IMR-90 (cell line): ENCODE data around the gene WFDC9. TPM values are rescaled to one million over a fixed set of nuclear protein-coding genes. Genes with fewer than 3 reads are reported as not detected.

Experiments
- ATAC-seq: fragments of 200-7000 bp; cut with Tn5 transposase; 2 replicates; pipeline ENCODE4 v1.9.1; 2020; ENCODE audit warnings: low read depth, mild to moderate bottlenecking, moderate library complexity
- BruUV-seq: library from RNA; stranded (reverse); fragments of 400-500 nt; replicated peaks from 2 replicates; lab custom pipeline; 2021; lab: Mats Ljungman, UMichigan
- CTCF ChIA-PET: fragments of 300-600 bp; formaldehyde crosslinking; extraction: SDS; loops from one replicate; lab custom pipeline; 2021; ENCODE audit warnings: antibody characterized with exemption; lab: Yijun Ruan, JAX
- POLR2A ChIA-PET: fragments of 300-600 bp; sonication (Branson Sonifier 250); formaldehyde crosslinking; loops from one replicate; lab custom pipeline; 2022; ENCODE audit warnings: antibody characterized with exemption; ENCODE audit not compliant: unreplicated experiment; lab: Charles Lee
- DNase-seq: peaks from one replicate; pipeline ENCODE4 v3.0.0; 2013
- H2AFZ ChIP-seq: replicated peaks from 2 replicates; pipeline ENCODE3; 2013; ENCODE audit warnings: low read length, mild to moderate bottlenecking; ENCODE audit not compliant: poor library complexity
- H2AK5ac ChIP-seq: 2 replicates; pipeline ENCODE4 v1.6.1; 2013; ENCODE audit warnings: low read depth, low read length, inconsistent platforms
- H2AK9ac ChIP-seq: replicated peaks from 2 replicates; pipeline ENCODE3; 2013; ENCODE audit warnings: mild to moderate bottlenecking, low read depth, low read length, moderate library complexity; ENCODE audit not compliant: poor library complexity
- H2BK120ac ChIP-seq: 2 replicates; pipeline ENCODE4 v1.6.1; 2013; ENCODE audit warnings: low read depth, low read length, inconsistent platforms
- H2BK15ac ChIP-seq: 3 replicates; pipeline ENCODE4 v1.6.1; 2013; ENCODE audit warnings: low read depth, low read length, inconsistent platforms
- H2BK20ac ChIP-seq: 2 replicates; pipeline ENCODE4 v1.6.1; 2013; ENCODE audit warnings: low read depth, mild to moderate bottlenecking, inconsistent platforms, low read length, moderate library complexity
- H2BK5ac ChIP-seq: 2 replicates; pipeline ENCODE4 v1.6.1; 2013; ENCODE audit warnings: mild to moderate bottlenecking, low read depth, low read length, inconsistent platforms; ENCODE audit not compliant: poor library complexity, severe bottlenecking
- H3K14ac ChIP-seq: replicated peaks from 2 replicates; pipeline ENCODE4 v1.6.1; 2013; ENCODE audit warnings: low read depth, low read length, inconsistent platforms
- H3K18ac ChIP-seq: 2 replicates; pipeline ENCODE4 v1.6.1; 2013; ENCODE audit warnings: low read depth, low read length, control low read depth
- H3K23ac ChIP-seq: 2 replicates; pipeline ENCODE4 v1.6.1; 2013; ENCODE audit warnings: low read depth, low read length, inconsistent platforms
- H3K27ac ChIP-seq: 2 replicates; pipeline ENCODE4 v1.5.1; 2013; ENCODE audit warnings: mild to moderate bottlenecking, control low read depth, low read length; ENCODE audit not compliant: insufficient read depth
- H3K27me3 ChIP-seq: 2 replicates; pipeline ENCODE4 v1.6.1; 2013; ENCODE audit warnings: low read length; ENCODE audit not compliant: control insufficient read depth, insufficient read depth
- H3K36me3 ChIP-seq: 2 replicates; pipeline ENCODE4 v1.6.1; 2013; ENCODE audit warnings: low read length, mixed read lengths; ENCODE audit not compliant: control insufficient read depth, insufficient read depth
- H3K4ac ChIP-seq: 2 replicates; pipeline ENCODE4 v1.6.1; 2013; ENCODE audit warnings: low read depth, low read length, inconsistent platforms
- H3K4me1 ChIP-seq: 2 replicates; pipeline ENCODE4 v1.6.1; 2013; ENCODE audit warnings: low read length, mixed read lengths; ENCODE audit not compliant: control insufficient read depth, insufficient read depth
- H3K4me2 ChIP-seq: 2 replicates; pipeline ENCODE4 v1.6.1; 2013; ENCODE audit warnings: low read depth, mild to moderate bottlenecking, control low read depth, low read length, moderate library complexity
- H3K4me3 ChIP-seq: 2 replicates; pipeline ENCODE4 v1.5.1; 2013; ENCODE audit warnings: low read depth, mild to moderate bottlenecking, control low read depth, low read length, moderate library complexity; ENCODE audit not compliant: insufficient read depth
- H3K56ac ChIP-seq: 2 replicates; pipeline ENCODE4 v1.6.1; 2013; ENCODE audit warnings: low read length, inconsistent platforms; ENCODE audit not compliant: insufficient read depth; ENCODE audit errors: extremely low read depth
- H3K79me1 ChIP-seq, 2 experiments: 2 replicates each; pipeline ENCODE4 v1.6.1; 2013; ENCODE audit warnings: low read length in 2 of 2, inconsistent platforms in 1 of 2, low read depth in 1 of 2
- H3K9ac ChIP-seq: 2 replicates; pipeline ENCODE4 v1.6.1; 2013; ENCODE audit warnings: low read depth, low read length, control low read depth
- H3K9me1 ChIP-seq: 2 replicates; pipeline ENCODE4 v1.6.1; 2013; ENCODE audit warnings: low read length, inconsistent platforms; ENCODE audit not compliant: insufficient read depth
- H3K9me3 ChIP-seq: 2 replicates; pipeline ENCODE4 v1.6.1; 2013; ENCODE audit warnings: low read length; ENCODE audit not compliant: control insufficient read depth, insufficient read depth
- H4K20me1 ChIP-seq: 2 replicates; pipeline ENCODE4 v1.6.1; 2013; ENCODE audit warnings: low read length, inconsistent platforms; ENCODE audit not compliant: insufficient read depth
- H4K5ac ChIP-seq: 2 replicates; pipeline ENCODE4 v1.6.1; 2013; ENCODE audit warnings: mild to moderate bottlenecking, low read depth, low read length, control low read depth
- H4K8ac ChIP-seq, 2 experiments: 2 replicates each; pipeline ENCODE4 v1.6.1; 2013; ENCODE audit warnings: low read depth in 2 of 2, low read length in 2 of 2, control low read depth in 1 of 2, inconsistent platforms in 1 of 2
- H4K91ac ChIP-seq: 2 replicates; pipeline ENCODE4 v1.6.1; 2013; ENCODE audit warnings: low read depth, low read length, inconsistent platforms; ENCODE audit not compliant: insufficient read depth
- CTCF ChIP-seq: conservative IDR thresholded peaks from 2 replicates; pipeline ENCODE4 v1.5.1; 2012; ENCODE audit warnings: mild to moderate bottlenecking, low read depth, low read length, improper control_type of control experiment
- MXI1 ChIP-seq: IDR thresholded peaks from 2 replicates; pipeline ENCODE4 v1.6.1; 2012; ENCODE audit warnings: low read depth, mild to moderate bottlenecking, low read length, moderate library complexity, borderline replicate concordance
- RCOR1 ChIP-seq: IDR thresholded peaks from 2 replicates; pipeline ENCODE4 v1.6.1; 2012; ENCODE audit warnings: mild to moderate bottlenecking, low read length, improper control_type of control experiment; ENCODE audit not compliant: insufficient replicate concordance
- WGBS, 2 experiments: methylation state at CpG; one replicate each; pipeline versions ENCODE4 v1.1.5 to v1.1.7; 2013; ENCODE audit warnings: missing lambda C conversion rate in 2 of 2; ENCODE audit not compliant: insufficient read length in 1 of 2; ENCODE audit errors: extremely low coverage in 2 of 2; 5-methylcytosine and 5-hydroxymethylcytosine counted together
- dilution Hi-C: fragments of 300-500 bp; cut with HindIII; formaldehyde crosslinking; loops from one replicate; pipeline ENCODE4 v1.14.3; 2018; ENCODE audit warnings: low sequenced_read_pairs; ENCODE audit not compliant: unreplicated experiment
- in situ Hi-C: fragments of 300-500 bp; cut with MboI; formaldehyde crosslinking; loops from 3 replicates; pipeline ENCODE4 v1.14.3; 2019; ENCODE audit warnings: low sequenced_read_pairs, inconsistent platforms, mixed read lengths
- intact Hi-C: fragments of 100-400 bp; cut with micrococcal nuclease; formaldehyde crosslinking; loops from 2 replicates; pipeline ENCODE4 v1.10.0; 2022
- polyA plus RNA-seq, 3 experiments: library from polyadenylated mRNA; depleted of rRNA; stranded (reverse); fragments of >200 nt; gene quantifications; 2 replicates each; pipeline ENCODE4 v1.2.3, GENCODE V29; 2012; ENCODE audit warnings: low replicate concordance in 1 of 3
- total RNA-seq: library from RNA; depleted of rRNA; stranded (reverse); fragments of >200 nt; gene quantifications from 2 replicates; pipeline ENCODE4 v1.2.3, GENCODE V29; 2012

Gene WFDC9
- total and polyA plus RNA-seq, 2 of the 4 experiments (the other 2 are of a cell fraction): not detected

DNA sequence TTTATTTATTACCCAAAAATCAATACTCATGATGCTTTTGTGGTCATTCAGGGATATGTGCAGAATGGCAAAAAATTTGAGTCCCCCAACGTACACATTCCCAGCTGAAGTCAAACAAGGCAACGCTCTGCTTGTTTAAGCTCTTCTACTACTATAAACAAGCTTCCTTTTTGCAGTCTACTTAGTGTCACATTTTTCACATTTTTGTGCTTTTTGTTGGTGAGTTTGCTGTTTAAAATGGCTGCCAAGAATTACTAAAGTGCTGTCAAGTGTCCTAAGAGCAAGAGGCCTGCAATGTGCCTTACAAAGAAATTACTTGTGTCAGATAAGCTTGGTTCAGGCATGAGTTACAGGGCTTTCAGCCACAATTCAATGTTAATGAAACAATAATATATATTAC lies 54.1 kb downstream of the WFDC9 start:
- DNase-seq (peak; percentile 1), ATAC-seq (peak; percentile 35; the same call in 1 of the 2 replicates)

More for the DNA sequence above, 54.1 kb downstream of the WFDC9 start:
- no peak overlapping the region for H3K18ac ChIP-seq
- no peaks in the 10 kb centered on the region for H3K9me1 ChIP-seq
- H4K20me1 ChIP-seq: no peaks in the 10 kb centered on the region
- H3K14ac ChIP-seq: no peak overlapping the region
- H2BK5ac ChIP-seq: no peak overlapping the region
- no peak overlapping the region for H3K4ac ChIP-seq
- ChIA-PET CTCF (interaction anchor here (0.6 kb wide), 1 partner anchor 332 kb away, joined by 3 read pairs; no protein-coding TSS in a partner anchor), POLR2A (no interaction called here)
- H3K27ac ChIP-seq: no peak overlapping the region
- H2BK15ac ChIP-seq: no peak overlapping the region
- no peaks in the 10 kb centered on the region for H3K4me1 ChIP-seq
- H3K4me2 ChIP-seq: no peak overlapping the region
- intact Hi-C loops (loop anchor here (5.0 kb wide), 1 partner anchor 265 kb away; no protein-coding TSS in a partner anchor), dilution Hi-C loops (no loop called here), in situ Hi-C loops (no loop called here)
- no peaks in the 10 kb centered on the region for H3K79me1 ChIP-seq
- no peak overlapping the region for H3K9ac ChIP-seq
- no TSS peak for BruUV-seq
- H2BK20ac ChIP-seq: no peak overlapping the region
- no peak overlapping the region for H3K23ac ChIP-seq
- no peak overlapping the region for H2AFZ ChIP-seq
- TF ChIP-seq CTCF (no peak), RCOR1 (no peak), MXI1 (no peak)
- no peaks in the 10 kb centered on the region for H3K36me3 ChIP-seq
- no peaks in the 10 kb centered on the region for H3K9me3 ChIP-seq
- H4K8ac ChIP-seq: no peak overlapping the region
- no CpG with 5 or more reads among the region's 2 CpGs for WGBS, 2 experiments
- H3K4me3 ChIP-seq: no peak overlapping the region
- no peak overlapping the region for H3K56ac ChIP-seq
- H2AK5ac ChIP-seq: no peak overlapping the region
- no peaks in the 10 kb centered on the region for H3K27me3 ChIP-seq
- no peak overlapping the region for H2BK120ac ChIP-seq
- no peak overlapping the region for H4K91ac ChIP-seq
- H4K5ac ChIP-seq: no peak overlapping the region
- H2AK9ac ChIP-seq: no peak overlapping the region
